Measurements from ENCODE around the gene FLNB.

DNA sequence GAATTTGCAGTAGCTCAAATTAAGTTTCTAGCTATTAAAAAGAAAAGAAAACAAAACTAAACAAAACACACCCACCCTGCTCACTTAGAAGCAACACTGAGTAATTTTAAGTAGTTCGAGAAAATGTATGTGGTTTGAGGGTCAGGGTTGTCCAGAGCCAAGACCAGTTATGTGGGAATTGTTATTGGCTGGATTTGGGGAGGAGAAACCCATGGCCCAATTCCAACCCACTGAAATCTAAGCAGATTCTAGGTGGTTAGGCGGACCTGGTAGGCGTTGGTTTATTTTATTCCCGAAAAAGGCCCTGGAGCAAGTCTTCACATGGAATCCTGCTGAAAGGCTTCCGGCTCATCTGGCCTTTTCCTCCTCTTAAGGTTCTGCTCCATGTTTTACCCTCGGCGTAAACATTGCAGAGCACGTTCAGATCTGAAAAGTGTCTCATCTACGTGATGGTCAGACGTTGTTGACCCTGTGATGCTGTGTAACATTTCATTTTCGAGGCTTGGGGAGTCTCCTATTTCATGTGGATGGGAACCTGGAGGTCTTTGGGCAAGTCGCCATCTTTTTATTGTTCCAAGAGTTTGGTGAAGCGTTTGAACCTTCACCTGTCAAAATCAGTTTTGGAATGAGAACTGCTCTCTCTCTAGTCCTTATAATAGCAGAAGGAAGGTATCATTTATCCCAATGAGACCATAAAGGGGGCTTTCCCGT is 64.0 kb downstream of the FLNB start:
- TF ChIP-seq, protein P1, sequence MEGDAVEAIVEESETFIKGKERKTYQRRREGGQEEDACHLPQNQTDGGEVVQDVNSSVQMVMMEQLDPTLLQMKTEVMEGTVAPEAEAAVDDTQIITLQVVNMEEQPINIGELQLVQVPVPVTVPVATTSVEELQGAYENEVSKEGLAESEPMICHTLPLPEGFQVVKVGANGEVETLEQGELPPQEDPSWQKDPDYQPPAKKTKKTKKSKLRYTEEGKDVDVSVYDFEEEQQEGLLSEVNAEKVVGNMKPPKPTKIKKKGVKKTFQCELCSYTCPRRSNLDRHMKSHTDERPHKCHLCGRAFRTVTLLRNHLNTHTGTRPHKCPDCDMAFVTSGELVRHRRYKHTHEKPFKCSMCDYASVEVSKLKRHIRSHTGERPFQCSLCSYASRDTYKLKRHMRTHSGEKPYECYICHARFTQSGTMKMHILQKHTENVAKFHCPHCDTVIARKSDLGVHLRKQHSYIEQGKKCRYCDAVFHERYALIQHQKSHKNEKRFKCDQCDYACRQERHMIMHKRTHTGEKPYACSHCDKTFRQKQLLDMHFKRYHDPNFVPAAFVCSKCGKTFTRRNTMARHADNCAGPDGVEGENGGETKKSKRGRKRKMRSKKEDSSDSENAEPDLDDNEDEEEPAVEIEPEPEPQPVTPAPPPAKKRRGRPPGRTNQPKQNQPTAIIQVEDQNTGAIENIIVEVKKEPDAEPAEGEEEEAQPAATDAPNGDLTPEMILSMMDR (IDR thresholded peaks at IDR 0.05), result no peak
- TF ChIP-seq EP300 (IDR thresholded peaks at IDR 0.05) (no peak), POLR2AphosphoS5 (IDR thresholded peaks at IDR 0.05) (peak; percentile 46), POLR2A (IDR thresholded peaks at IDR 0.05) (no peak)
